ENCODE measurements around the gene BTD. TPM values are rescaled to one million over a fixed set of nuclear protein-coding genes. Genes with fewer than 3 reads are reported as not detected.

Gene BTD
- polyA plus RNA-seq, 1 donor (not counting 4 experiments of a cell fraction or from before 2014, with no cell fraction given) = 12.0 TPM

DNA sequence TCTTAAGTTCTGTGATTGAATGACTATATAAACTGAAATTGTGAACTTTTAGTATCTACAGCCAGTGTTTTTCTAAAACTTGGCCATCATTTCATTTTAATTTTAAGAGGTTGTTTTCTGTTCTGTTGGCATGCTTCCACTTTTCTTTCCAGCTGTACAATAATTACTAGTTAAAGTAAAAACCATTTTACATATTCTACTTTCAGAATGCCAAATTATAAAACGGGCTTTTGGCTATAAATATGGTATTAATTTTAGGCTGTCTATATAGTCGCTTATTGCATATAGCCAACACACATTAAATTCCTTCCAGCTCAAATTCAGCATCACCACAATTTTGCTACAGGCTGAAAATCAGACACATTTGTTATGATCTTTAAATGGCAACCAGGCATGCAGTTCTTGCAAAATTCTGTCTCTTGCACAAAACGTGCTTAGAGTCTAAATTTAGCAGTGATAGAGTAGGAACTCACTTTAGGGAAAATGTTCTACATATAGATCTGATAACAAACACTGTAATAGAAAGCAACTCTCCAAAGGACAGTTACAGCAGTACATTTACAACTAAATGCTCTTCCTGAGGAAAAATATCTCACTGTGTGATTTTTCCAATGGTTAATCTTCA, 81.1 kb downstream of the BTD start:
- DNase-seq (ENCODE audit: low read depth, low spot score) = no peak
- TF ChIP-seq EZH2 (IDR thresholded peaks at IDR 0.05; ENCODE audit: low read length) = no peak
- TF ChIP-seq, protein P1, sequence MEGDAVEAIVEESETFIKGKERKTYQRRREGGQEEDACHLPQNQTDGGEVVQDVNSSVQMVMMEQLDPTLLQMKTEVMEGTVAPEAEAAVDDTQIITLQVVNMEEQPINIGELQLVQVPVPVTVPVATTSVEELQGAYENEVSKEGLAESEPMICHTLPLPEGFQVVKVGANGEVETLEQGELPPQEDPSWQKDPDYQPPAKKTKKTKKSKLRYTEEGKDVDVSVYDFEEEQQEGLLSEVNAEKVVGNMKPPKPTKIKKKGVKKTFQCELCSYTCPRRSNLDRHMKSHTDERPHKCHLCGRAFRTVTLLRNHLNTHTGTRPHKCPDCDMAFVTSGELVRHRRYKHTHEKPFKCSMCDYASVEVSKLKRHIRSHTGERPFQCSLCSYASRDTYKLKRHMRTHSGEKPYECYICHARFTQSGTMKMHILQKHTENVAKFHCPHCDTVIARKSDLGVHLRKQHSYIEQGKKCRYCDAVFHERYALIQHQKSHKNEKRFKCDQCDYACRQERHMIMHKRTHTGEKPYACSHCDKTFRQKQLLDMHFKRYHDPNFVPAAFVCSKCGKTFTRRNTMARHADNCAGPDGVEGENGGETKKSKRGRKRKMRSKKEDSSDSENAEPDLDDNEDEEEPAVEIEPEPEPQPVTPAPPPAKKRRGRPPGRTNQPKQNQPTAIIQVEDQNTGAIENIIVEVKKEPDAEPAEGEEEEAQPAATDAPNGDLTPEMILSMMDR (optimal IDR thresholded peaks at IDR 0.05 in 1 of 3, IDR thresholded peaks at IDR 0.05 in 1 of 3, conservative IDR thresholded peaks at IDR 0.05 in 1 of 3; ENCODE audit: extremely low read depth in 1 of 3, insufficient read depth in 2 of 3, low read length in 3 of 3) = no peak
- no peaks in the 10 kb centered on the region for H3K4me1 ChIP-seq (ENCODE audit: control insufficient read depth, extremely low read depth, insufficient read depth, low read length)
- no peaks in the 10 kb centered on the region for H4K20me1 ChIP-seq (ENCODE audit: control insufficient read depth, extremely low read depth, insufficient read depth, low read length)
- no peak overlapping the region for H2AFZ ChIP-seq (ENCODE audit: control insufficient read depth, low read length)
- no peaks in the 10 kb centered on the region for H3K9me3 ChIP-seq (ENCODE audit: control insufficient read depth, low read depth, low read length)
- no peak overlapping the region for H3K9ac ChIP-seq (ENCODE audit: control insufficient read depth, extremely low read depth, insufficient read depth, low read length)
- no peak for FAIRE-seq
- H3K9me1 ChIP-seq (ENCODE audit: control insufficient read depth, extremely low read depth, insufficient read depth, low read length) = no peaks in the 10 kb centered on the region
- no peak overlapping the region for H3K4me2 ChIP-seq (ENCODE audit: control insufficient read depth, extremely low read depth, insufficient read depth, low read depth, low read length)
- peaks cover 9 to 12% of the 10 kb centered on the region in 2 experiments for H3K36me3 ChIP-seq (ENCODE audit: control insufficient read depth in 2 of 2, extremely low read depth in 1 of 2, insufficient read depth in 2 of 2, low read length in 2 of 2)
- H3K27ac ChIP-seq (ENCODE audit: control insufficient read depth, insufficient read depth, low read length) = no peak overlapping the region
- H3K4me3 ChIP-seq (ENCODE audit: control insufficient read depth in 2 of 3, extremely low read depth in 1 of 3, insufficient read depth in 2 of 3, low read depth in 1 of 3, low read length in 3 of 3) = no peak overlapping the region
- dilution Hi-C loops (cut with MboI; ENCODE audit: extremely low pct_ligation_motif_present, low sequenced_read_pairs) = no loop called here
- no peaks in the 10 kb centered on the region for H3K79me2 ChIP-seq (ENCODE audit: control insufficient read depth, insufficient read depth, low read length)
- H3K27me3 ChIP-seq (ENCODE audit: control insufficient read depth, extremely low read depth, insufficient read depth, low read length) = no peaks in the 10 kb centered on the region

DNA sequence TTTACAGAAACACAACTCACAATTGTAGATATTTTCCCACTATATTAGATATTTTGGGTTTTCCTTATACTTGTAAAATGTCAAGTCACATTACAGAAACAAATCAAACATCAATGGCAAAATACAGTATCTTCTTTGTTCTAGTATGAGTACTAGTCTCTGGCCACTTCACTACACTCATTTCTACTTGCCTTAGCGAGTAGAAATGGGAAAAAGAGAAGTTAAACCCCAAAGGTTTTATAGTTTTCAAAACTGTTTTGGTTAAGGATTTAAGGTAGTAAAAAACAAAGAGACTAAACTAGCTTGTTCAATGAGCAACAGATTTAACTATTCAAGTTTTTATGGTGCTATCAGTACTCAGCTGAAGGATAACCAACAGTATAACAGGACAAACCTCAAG, 81.7 kb downstream of the BTD start:
- DNase-seq (ENCODE audit: low read depth, low spot score) (no peak), FAIRE-seq (no peak)
- Histone ChIP-seq H3K4me3 (ENCODE audit: control insufficient read depth in 2 of 3, extremely low read depth in 1 of 3, insufficient read depth in 2 of 3, low read depth in 1 of 3, low read length in 3 of 3) (no peak overlapping the region), H3K36me3 (ENCODE audit: control insufficient read depth in 2 of 2, extremely low read depth in 1 of 2, insufficient read depth in 2 of 2, low read length in 2 of 2) (peaks cover 9 to 12% of the 10 kb centered on the region in 2 experiments), H3K9me3 (ENCODE audit: control insufficient read depth, low read depth, low read length) (no peaks in the 10 kb centered on the region), H3K9me1 (ENCODE audit: control insufficient read depth, extremely low read depth, insufficient read depth, low read length) (no peaks in the 10 kb centered on the region), H3K4me1 (ENCODE audit: control insufficient read depth, extremely low read depth, insufficient read depth, low read length) (no peaks in the 10 kb centered on the region), H4K20me1 (ENCODE audit: control insufficient read depth, extremely low read depth, insufficient read depth, low read length) (no peaks in the 10 kb centered on the region), H3K9ac (ENCODE audit: control insufficient read depth, extremely low read depth, insufficient read depth, low read length) (no peak overlapping the region), H3K4me2 (ENCODE audit: control insufficient read depth, extremely low read depth, insufficient read depth, low read depth, low read length) (no peak overlapping the region), H2AFZ (ENCODE audit: control insufficient read depth, low read length) (no peak overlapping the region), H3K79me2 (ENCODE audit: control insufficient read depth, insufficient read depth, low read length) (no peaks in the 10 kb centered on the region), H3K27me3 (ENCODE audit: control insufficient read depth, extremely low read depth, insufficient read depth, low read length) (no peaks in the 10 kb centered on the region), H3K27ac (ENCODE audit: control insufficient read depth, insufficient read depth, low read length) (no peak overlapping the region)
- dilution Hi-C loops (cut with MboI; ENCODE audit: extremely low pct_ligation_motif_present, low sequenced_read_pairs) = no loop called here
- no peak for TF ChIP-seq EZH2 (IDR thresholded peaks at IDR 0.05; ENCODE audit: low read length)
- TF ChIP-seq, protein P1 (optimal IDR thresholded peaks at IDR 0.05 in 1 of 3, IDR thresholded peaks at IDR 0.05 in 1 of 3, conservative IDR thresholded peaks at IDR 0.05 in 1 of 3; ENCODE audit: extremely low read depth in 1 of 3, insufficient read depth in 2 of 3, low read length in 3 of 3) = no peak
